ENCODE results near the gene TMC2.
A peak's percentile ranks its signal among the peaks of the same experiment; 100 is the strongest.
"Not testable (repeated sequence)": the region's sequence is repeated elsewhere in the genome, so short reads cannot be mapped to it uniquely, and the experiment has no call there.

TMC2 gene

DNA sequence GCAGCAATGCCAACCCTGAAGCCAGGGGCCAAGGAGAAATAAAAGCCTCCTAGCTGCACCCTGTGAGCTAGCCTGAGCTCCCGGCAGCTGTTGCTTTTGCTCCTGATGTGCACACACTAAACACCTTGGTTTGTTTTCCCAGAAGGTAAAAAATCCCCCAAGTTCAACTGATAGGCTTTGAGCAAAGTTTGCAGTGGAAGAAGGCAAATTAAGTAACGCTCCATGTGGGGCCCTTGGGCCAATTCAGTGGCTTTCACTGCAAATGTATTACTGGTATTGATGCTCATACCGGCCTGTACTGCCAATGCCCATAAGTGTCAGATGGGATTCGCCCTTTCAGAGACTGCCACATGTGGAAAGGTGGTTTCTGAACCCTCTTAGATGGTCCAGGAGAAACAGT lies 137.1 kb downstream of the TMC2 start:
- DNase-seq: no peak

DNA sequence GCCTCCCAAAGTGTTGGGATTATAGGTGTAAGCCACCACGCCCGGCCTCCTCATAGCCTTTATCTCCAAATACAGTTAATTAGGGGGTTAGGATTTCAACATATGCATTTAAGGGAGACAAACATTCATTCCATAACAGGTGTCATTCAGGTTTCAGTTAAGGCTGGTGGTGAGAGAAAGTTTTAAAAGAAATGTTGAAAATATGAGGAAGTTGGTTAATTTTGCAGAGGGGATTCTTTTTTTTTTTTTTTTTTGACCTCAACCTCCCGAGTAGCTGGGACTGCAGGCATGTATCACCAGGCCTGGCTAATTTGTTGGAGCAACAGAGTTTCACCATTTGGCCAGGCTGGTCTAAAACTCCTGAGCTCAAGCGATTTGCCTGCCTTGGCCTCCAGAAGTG lies 143.7 kb downstream of the TMC2 start:
- no peak for DNase-seq

DNA sequence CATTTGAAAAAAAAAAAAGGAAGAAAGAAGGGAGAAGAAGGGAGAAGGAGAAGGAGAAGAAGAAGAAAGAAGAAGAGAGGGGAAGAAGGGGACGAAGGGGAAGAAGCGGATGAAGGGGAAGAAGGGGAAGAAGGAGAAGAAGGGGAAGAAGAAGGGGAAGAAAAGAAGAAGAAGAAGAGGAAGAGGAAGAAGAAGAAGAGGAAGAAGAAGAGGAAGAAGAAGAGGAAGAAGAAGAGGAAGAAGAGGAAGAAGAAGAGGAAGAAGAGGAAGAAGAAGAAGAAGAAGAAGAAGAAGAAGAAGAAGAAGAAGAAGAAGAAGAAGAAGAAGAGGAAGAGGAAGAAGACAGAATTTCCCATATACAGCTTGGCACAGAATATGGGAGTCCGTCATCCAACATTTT lies 145.7 kb downstream of the TMC2 start:
- DNase-seq: not testable (repeated sequence)

DNA sequence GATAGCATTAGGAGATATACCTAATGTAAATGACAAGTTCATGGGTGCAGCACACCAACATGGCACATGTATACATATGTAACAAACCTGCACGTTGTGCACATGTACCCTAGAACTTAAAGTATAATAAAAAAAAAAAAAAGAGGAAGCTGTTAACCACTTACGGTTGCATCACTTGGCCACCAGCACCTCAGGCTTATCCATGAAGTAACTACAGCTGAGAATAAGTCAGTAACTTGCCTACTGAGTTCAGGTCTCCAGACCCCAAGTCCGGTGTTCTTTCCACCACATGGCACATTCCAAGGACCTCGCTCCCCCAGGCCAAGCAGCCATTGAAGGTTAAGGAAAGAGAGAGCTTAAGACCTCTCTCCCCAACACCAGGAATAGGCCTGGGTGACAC lies 148.4 kb downstream of the TMC2 start:
- DNase-seq: not testable (repeated sequence)

DNA sequence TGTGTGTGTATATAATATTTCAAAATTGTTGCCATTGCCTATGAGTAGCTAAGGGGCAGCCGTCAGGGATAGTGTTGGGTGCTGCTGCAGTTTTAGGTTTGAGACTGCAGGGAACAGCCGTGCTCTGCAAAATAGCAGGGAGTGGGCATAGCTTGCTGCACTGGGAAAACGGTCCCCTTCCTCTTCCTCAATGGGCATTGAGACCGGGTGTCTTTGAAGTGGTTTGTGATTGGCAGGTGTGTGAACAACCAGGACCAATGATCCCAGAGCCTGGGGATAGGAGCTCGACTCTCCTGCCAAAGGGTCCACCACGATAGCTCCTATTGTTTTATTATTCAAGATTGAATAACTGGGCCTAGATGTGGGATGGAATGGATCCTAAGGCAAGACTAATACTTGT lies 151.1 kb downstream of the TMC2 start:
- DNase-seq: no peak

DNA sequence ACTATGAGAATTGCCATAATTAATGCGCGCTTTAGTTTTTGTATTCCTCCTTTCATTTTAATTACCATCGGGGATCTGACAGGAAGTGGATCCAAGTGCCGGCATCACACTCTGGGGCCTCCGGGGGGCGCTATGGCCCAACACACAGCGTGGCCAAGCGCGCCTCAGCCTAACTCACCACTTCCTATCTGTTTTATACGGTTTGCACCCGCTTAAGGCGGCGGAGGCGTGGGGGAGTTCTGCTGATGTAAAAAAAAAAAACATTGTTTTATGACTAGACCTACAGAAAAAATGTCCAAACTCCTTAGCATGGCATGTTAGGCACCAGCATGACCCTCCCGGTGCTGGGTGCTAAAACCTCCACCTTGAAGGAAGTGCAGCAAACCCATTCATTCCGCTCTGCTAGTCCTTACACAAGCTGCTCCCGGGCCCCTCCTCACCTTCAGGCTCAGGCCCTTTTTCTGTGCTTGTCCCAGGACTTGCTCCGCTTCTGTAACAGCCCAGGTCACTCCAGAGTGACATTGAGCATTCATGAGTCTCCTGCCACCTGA lies 151.7 kb downstream of the TMC2 start:
- peak; percentile 79 for DNase-seq

DNA sequence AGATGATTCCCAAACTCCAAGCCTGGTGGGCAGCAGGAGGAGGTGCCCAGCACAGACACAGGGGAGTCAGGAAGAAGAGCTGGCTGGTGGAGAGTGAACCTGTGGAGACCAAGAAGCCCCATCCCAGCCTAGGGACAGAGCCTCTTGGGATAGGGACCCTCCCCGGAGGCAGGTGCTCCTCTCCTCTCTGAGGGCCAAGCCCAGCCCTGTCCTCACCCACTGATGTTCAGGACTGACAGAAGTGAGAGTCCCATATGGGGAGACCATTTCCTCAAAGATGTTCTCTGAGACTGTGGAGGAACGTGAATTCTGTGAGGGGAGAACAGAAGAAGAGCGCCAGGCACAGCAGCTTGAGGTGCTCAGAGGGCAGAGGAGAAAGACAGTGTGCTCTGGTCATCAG lies 153.8 kb downstream of the TMC2 start:
- no peak for DNase-seq

DNA sequence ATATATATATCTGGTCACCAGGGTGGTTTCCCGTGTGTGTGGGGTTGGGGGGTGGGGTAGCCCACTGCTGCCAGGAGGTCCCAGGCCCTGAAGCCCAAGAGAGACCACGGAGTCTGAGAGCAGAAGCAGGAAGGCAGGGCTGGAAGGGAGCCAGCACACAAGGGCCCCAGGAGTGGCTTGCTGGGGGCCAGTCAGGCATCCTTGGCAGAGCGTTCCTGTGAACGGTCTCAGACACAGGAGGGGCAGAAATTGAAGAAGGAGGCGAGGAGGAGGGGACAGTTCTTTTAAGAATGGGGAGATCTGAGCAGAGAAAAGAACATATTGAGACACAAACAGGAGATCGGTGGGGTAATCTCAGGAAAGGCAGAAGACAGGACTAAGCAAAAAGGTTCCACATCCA lies 154.3 kb downstream of the TMC2 start:
- DNase-seq: no peak

DNA sequence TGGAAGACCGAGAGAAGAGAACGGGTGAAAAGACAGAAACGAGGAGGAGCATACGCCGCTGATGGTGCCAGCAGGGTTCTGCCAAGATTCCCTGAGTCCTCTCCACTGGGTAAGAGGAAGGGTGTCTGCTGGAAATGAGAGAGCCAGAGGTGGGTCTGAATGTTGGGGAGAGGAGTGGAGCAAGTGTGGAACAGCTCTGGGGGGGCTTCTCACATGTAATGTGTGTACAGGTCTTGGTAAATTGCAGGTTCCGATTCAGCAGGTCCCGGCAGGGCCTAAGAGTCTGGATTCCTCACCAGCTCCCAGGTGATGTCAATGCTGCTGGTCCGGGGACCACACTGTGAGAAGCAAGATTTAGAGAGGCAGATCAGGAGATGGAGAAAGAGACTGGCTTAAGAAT lies 154.8 kb downstream of the TMC2 start:
- DNase-seq: no peak

Data from activated naive CD4-positive, alpha-beta T cell treated with anti-CD3 and anti-CD28 coated beads, Interleukin-2, amount 50 U/mL, for 16 hours (primary cell).